ENCODE results near the gene OBP2A. TPM values are rescaled to one million over a fixed set of nuclear protein-coding genes. Genes with fewer than 3 reads are reported as not detected.

Gene OBP2A
- total RNA-seq, 1 donor from 2014 or later: not detected

DNA sequence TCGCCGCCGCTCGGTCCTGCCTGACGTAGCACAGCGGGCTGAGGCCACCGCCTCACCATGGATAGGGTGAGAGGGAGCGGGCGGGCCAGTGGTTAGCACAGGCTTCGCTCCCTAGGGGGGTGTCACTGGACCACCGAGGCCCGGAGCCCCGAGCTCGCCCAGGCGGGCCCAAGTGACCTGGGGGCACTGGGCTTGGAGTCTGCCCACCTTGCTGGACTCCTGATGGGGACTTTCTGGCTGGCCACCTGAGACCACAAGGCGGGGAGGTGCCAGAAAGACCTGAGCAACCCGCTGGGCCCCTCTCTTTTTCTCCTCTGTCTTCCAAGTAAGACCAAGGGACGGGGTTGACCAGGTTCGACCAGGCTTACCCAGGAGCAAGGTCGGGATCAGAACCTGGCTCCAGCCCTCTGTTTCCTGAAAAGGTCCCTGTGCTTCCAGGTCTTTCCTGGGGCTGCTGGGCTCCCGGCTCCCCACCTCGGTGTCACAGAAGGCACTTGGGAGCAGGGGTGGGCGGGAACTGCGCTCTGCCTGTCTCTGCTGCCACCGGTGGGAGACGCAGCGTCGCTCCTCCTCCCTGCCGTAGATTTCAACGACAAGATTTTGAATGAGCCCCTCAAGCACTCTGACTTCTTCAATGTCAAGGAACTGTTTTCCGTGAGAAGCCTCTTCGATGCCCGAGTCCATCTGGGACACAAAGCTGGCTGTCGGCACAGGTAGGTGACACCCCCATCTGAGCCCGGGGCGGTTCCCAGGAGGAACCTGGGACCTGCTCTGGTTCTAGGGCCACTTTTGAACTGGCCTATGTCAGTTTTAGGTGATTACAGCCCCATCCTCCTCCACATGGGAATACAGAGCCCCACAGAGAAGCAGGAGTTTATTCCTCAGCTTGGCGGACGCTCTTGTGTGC, 44.4 kb upstream of the OBP2A start:
- no peak for DNase-seq
- peaks cover 37% of the 10 kb centered on the region for H3K36me3 Mint-ChIP-seq (ENCODE audit: low read depth)
- peaks cover 30% of the 10 kb centered on the region for H3K4me1 Mint-ChIP-seq
- no peaks in the 10 kb centered on the region for H3K9me3 Mint-ChIP-seq
- no peaks in the 10 kb centered on the region for H3K27me3 Mint-ChIP-seq
- no peak for TF ChIP-seq CTCF (IDR thresholded peaks at IDR 0.05)
- CTCF ChIA-PET: interaction anchor here (1.0 kb wide), 1 partner anchor 10 kb away, joined by 5 read pairs; no protein-coding TSS in a partner anchor
- intact Hi-C loops (cut with micrococcal nuclease): loop anchor here (5.0 kb wide), 1 partner anchor 1434 kb away; the partner anchor contains the start of gene BRD3
- ATAC-seq (ENCODE audit: low read depth): peak; percentile 25
- H3K4me3 Mint-ChIP-seq: peak overlapping the region; percentile 97
- POLR2A ChIA-PET: no interaction called here
- no peak overlapping the region for H3K27ac Mint-ChIP-seq

DNA sequence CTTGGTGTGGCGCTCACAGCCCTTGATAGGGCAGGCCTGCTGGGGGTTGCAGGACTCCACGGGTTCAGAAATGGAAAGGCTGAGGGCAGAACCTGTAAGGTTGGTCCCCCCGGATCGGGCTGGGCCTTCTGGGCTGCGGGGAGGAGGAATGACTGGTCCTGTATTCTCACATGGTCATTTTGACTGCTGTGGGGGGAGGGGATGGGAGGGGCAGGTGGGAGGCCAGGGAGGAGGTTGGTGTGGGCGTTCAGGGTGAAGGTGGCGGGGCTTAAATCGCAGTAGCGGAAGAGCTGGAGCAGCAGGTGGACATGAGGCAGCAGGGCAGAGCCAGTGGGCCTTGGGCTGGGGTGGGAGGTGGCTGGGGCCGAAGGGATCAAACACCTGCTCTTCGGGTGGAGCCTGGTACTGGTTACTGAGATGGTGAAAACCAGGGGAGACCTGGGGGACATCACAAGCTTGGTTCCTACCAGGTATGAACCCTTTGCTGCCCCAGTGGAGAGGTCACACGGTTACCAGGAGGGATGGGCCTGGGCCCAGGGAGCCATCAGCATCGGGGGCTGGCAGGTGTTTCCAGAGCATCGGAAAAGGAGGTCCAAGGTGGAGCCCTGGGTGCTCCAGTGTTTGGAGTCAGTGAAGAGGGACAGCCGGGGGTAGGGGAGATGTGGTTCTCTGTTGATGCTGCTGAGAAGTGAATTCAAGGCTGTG, 43.6 kb upstream of the OBP2A start:
- intact Hi-C loops (cut with micrococcal nuclease): loop anchor here (5.0 kb wide), 1 partner anchor 1435 kb away; the partner anchor contains the start of gene BRD3
- ChIA-PET CTCF (no interaction called here), POLR2A (no interaction called here)
- no peak overlapping the region for H3K27ac Mint-ChIP-seq
- DNase-seq (no peak), ATAC-seq (ENCODE audit: low read depth) (no peak)
- peaks cover 30% of the 10 kb centered on the region for H3K4me1 Mint-ChIP-seq
- H3K4me3 Mint-ChIP-seq: peak overlapping the region; percentile 97
- H3K36me3 Mint-ChIP-seq (ENCODE audit: low read depth): peaks cover 37% of the 10 kb centered on the region
- no peaks in the 10 kb centered on the region for H3K9me3 Mint-ChIP-seq
- no peak for TF ChIP-seq CTCF (IDR thresholded peaks at IDR 0.05)
- no peaks in the 10 kb centered on the region for H3K27me3 Mint-ChIP-seq

DNA sequence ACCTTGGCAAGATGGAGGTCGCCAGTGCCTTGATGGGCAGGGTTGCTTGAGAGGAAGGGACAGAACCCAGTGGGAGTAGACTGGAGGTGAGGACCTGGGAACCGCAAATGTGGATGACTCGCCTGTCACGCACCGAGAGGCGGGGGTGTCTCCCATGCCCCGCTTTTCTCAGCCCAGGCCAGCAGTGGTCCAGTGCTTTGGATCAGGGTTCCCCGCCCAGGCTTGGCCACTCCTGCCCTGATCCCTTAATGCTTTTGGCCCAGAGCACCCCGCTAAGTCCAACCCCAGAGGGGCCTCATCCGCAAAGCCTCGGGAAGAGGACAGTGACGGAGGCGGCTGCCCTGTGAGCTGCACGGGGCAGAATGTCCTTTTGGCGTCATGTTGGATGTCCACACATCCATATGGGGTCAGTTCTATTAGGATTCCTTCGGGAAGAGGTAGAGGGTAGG, 43.0 kb upstream of the OBP2A start:
- DNase-seq: no peak
- ChIA-PET POLR2A (no interaction called here), CTCF (no interaction called here)
- no peaks in the 10 kb centered on the region for H3K9me3 Mint-ChIP-seq
- no peak overlapping the region for H3K27ac Mint-ChIP-seq
- peaks cover 30% of the 10 kb centered on the region for H3K4me1 Mint-ChIP-seq
- no peak for ATAC-seq (ENCODE audit: low read depth)
- H3K4me3 Mint-ChIP-seq: peak overlapping the region; percentile 97
- H3K36me3 Mint-ChIP-seq (ENCODE audit: low read depth): peaks cover 37% of the 10 kb centered on the region
- H3K27me3 Mint-ChIP-seq: no peaks in the 10 kb centered on the region
- no peak for TF ChIP-seq CTCF (IDR thresholded peaks at IDR 0.05)
- intact Hi-C loops (cut with micrococcal nuclease): loop anchor here (5.0 kb wide), 1 partner anchor 1436 kb away; the partner anchor contains the start of gene BRD3

- Mint-ChIP-seq H3K36me3 (ENCODE audit: low read depth) (peaks cover 37% of the 10 kb centered on the region), H3K9me3 (no peaks in the 10 kb centered on the region), H3K4me1 (peaks cover 30% of the 10 kb centered on the region), H3K27me3 (no peaks in the 10 kb centered on the region), H3K4me3 (peak overlapping the region; percentile 24), H3K27ac (no peak overlapping the region)
- no peak for DNase-seq
- no peak for ATAC-seq (ENCODE audit: low read depth)
- POLR2A ChIA-PET: no interaction called here
- intact Hi-C loops (cut with micrococcal nuclease): loop anchor here (5.0 kb wide), 1 partner anchor 1436 kb away; the partner anchor contains the start of gene BRD3
- CTCF ChIA-PET: interaction anchor here (2.2 kb wide), 1 partner anchor 18 kb away, joined by 6 read pairs; no protein-coding TSS in a partner anchor
- TF ChIP-seq CTCF (IDR thresholded peaks at IDR 0.05): no peak
Observed at GRCh38 chr9:135503371-135504261, 42.3 kb upstream of the OBP2A start.
